ENCODE measurements around the gene CNTN4.

- TF ChIP-seq, protein P1, sequence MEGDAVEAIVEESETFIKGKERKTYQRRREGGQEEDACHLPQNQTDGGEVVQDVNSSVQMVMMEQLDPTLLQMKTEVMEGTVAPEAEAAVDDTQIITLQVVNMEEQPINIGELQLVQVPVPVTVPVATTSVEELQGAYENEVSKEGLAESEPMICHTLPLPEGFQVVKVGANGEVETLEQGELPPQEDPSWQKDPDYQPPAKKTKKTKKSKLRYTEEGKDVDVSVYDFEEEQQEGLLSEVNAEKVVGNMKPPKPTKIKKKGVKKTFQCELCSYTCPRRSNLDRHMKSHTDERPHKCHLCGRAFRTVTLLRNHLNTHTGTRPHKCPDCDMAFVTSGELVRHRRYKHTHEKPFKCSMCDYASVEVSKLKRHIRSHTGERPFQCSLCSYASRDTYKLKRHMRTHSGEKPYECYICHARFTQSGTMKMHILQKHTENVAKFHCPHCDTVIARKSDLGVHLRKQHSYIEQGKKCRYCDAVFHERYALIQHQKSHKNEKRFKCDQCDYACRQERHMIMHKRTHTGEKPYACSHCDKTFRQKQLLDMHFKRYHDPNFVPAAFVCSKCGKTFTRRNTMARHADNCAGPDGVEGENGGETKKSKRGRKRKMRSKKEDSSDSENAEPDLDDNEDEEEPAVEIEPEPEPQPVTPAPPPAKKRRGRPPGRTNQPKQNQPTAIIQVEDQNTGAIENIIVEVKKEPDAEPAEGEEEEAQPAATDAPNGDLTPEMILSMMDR (IDR thresholded peaks at IDR 0.05): peak in 4 of 6 experiments; percentile 51 to 90 (median 76)
- TF ChIP-seq POLR2A (IDR thresholded peaks at IDR 0.05): no peak
Observed at GRCh38 chr3:3015185-3016089, 916.8 kb downstream of the CNTN4 start.
